Medulla oblongata (tissue), 1 donor: ENCODE data around the gene MAGOH.
"Not testable (repeated sequence)": the region's sequence is repeated elsewhere in the genome, so short reads cannot be mapped to it uniquely, and the experiment has no call there.

Experiments
- DNase-seq: peaks from one replicate; pipeline ENCODE4 v3.0.0-alpha.2; 2015; ENCODE audit errors: extremely low spot score

The MAGOH gene

GRCh38 chr1:53220171-53220961 lies 18.0 kb downstream of the MAGOH start, which contains the start of gene CZIB:
CZIB (minus strand) TSS chr1:53220634; CDS start chr1:53220575, 59 bp downstream.
- peak; percentile 89 for DNase-seq

- no peak for DNase-seq
Observed at GRCh38 chr1:53219711-53220110, 18.6 kb downstream of the MAGOH start.

DNA sequence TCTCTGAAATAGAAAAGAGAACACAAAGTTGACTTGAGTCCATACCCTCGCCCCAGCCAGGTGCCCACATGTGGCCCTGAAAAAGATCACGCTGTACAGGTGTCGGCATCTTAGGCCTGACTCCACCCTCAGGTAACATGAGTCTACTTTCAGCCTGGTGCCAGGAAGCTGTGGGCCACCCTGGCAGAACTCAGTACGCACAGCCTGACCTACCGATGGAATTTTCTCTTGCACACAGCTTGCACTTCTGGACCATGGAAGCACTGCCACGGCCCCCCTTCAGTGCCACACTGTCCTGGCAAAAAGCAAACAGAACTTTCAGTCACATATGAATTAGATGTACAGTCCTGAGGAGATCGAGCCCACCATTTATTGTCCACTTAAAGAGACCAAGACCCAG lies 20.1 kb downstream of the MAGOH start:
- no peak for DNase-seq

GRCh38 chr1:53214376-53214940 lies 23.9 kb downstream of the MAGOH start:
- peak; percentile 34 for DNase-seq

- no peak for DNase-seq
Observed at GRCh38 chr1:53210954-53211353, 27.4 kb downstream of the MAGOH start.

GRCh38 chr1:53210352-53210751 lies 28.0 kb downstream of the MAGOH start:
- no peak for DNase-seq

DNA sequence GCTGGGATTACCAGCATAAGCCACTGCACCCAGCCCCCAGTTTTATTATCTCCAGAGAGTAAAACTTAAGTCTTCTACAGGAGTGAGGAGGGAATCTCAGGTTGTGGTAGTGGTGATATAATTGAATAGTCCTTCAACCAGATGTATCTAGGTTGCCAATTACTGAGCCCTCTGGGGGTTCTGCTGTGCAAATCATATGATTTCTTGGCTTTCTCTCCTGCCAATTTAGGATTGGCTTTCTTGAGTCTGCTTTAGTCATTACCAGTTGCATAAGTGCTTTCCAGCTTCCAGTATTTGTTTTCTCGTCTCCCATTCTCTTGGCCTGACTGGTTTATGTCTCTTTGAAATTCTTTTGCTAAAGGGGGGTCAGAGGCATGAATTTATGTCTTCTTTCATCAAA lies 30.6 kb downstream of the MAGOH start:
- DNase-seq: no peak

GRCh38 chr1:53206735-53207379 lies 31.5 kb downstream of the MAGOH start:
- DNase-seq: no peak

DNA sequence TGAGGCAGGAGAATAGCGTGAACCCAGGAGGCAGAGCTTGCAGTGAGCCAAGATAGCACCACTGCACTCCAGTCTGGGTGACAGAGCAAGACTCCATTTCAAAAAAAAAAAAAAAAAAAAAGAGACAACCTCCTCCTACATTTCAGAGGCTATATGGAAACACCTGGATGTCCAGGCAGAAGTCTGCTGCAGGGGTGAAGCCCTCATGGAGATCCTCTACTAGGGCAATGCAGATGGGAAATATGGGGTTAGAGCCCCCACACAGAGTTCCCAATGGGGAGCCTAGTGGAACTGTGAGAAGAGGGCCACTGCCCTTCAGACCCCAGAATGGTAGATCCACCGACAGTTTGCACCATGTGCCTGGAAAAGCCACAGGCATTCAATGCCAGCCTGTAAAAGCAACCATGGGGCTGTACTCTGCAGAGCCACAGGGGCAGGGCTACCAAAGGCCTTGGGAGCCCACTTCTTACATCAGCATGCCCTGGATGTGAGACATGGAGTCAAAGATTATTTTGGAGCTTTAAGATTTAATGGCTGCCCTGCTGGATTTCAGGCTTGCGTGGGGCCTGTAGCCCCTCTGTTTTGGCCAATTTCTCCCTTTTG lies 32.1 kb downstream of the MAGOH start:
- DNase-seq: not testable (repeated sequence)

DNA sequence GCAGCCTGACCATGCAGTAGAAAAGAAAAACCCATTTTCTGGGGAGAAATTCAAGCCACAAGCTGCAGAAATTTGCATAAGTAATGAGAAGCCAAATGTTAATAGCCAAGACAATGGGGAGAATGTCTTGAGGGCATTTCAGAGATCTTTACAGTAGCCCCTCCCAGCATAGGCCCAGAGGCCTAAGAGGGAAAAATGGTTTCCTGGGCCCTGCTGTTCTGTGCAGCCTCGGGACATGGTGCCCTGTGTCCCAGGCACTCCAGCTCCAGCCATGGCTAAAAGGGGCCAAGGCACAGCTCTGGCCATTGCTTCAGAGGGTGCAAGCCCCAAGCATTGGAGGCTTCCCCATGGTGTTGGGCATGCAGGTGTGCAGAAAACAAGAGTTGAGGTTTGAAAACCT lies 32.8 kb downstream of the MAGOH start:
- not testable (repeated sequence) for DNase-seq

- no peak for DNase-seq
Observed at GRCh38 chr1:53203466-53203865, 34.9 kb downstream of the MAGOH start.

DNA sequence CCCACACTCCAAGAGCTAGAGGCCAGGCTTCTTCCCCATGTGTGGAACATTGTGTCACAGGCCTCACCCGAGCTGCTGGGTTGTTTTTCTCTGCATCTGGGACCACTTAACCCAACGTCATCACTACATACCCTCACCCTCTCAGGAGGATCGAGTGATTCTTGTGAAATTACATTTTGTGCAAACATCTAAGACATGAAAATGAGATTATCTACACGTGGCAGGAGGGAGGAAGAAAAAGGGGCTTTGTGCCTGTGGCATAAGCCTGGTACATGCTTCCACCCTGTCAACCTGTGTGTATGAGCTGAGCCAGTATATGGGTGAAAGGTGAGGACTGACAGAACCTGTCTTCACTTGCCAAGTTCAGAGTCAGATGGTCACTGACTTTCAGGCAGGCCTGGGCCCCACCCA lies 40.1 kb downstream of the MAGOH start:
- no peak for DNase-seq

DNA sequence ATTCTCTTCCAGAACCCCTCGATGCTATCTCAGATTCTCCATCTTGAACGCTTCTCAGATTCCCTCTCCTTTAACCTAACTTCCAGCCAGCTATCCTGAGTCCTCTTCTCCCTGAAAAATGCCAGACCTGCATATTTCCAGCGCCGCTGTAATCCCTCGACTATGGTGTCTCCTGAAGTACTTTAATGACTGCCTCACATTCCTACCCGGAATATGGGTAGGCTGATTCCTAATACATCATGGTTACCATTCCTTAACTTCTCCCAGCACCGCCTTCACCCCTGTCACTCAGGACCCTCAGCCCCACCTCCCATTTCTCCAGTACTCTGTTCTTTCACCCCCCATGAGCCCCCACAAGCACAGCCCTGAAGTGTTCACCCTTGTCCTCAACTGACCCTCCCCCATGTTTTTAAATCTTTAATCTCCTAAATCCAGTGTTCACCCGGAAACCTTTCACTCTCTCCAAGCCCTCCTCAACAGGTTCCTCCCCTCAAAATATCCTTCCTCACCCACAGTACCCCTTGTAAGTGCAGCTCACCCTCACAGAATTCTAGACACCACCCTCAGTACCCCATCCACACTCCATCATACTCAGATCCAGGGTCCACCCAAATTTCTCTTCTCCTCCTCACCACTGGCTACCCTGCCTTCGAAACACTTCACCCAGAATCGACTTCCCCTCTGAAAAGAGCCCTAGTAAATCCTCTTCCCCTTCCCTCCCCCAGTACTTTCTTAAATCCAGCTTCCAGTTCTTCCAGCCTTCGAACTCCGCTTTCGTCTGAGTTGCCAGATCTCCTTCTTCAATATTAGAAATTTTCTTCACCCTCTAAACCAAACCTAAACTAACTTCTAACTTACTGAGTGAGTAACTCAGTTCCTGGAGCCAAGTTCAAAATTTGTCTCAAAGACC lies 40.8 kb downstream of the MAGOH start:
- peak; percentile 27 for DNase-seq

DNA sequence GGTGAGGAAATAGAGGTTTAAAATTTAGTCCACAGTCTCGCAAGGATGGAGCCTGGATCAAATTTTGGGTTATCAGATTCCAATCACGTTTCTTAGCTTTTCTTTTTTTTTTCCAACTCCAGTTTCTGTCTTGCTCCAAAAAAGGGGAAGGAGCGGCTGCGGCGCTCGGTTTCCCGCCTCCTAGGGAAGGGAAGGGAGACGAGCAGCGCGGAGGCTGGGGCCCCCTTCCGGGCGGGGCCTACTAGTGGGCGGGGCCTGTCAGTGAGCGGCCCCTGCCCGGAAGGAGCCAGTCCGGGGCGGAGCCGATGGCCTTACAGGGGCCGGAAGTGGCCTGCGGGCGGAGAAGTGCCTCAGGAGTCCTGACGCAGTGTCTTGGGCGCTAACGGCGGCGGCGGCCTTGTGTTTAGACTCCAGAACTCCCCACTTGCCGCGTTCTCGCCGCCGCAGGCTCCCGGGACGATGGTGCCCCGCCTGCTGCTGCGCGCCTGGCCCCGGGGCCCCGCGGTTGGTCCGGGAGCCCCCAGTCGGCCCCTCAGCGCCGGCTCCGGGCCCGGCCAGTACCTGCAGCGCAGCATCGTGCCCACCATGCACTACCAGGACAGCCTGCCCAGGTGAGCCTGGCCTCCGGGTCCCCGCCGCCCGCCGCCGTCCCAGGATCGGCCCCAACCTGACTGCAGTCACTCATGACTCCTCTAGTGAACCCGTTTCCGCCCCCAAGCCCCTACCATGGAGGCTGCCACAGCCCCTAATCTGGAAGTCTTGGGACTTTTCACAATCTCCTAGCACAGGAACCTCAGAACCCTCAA lies 41.6 kb downstream of the MAGOH start, which contains the start of gene CPT2:
Gene CPT2 (plus strand): TSS at position 340 of the 806 bp plus-strand sequence. CDS start 120 bp downstream, at position 460.
- DNase-seq: peak; percentile 97

DNA sequence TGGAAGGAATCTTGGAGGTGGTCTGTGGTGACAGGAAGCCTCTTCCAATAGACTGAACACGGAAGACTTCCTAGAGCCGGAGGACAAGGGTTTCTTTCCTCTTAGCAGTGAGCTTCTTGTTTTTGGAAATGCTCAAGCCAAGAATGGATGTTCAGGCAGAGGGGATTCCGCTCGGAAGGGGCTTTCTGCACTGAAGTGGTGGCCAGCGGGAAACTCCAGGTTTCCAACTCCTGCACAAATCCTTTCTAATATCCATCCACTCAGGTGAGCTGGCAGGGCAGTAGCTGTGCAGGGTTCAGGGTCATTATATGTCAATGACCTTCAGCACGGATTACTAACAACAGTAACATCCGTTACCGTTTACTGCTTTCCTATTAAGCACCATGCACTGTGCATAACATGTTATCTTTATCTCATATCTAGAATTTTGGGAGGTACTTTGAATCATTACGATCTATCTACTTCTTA lies 42.3 kb downstream of the MAGOH start:
- DNase-seq: no peak

DNA sequence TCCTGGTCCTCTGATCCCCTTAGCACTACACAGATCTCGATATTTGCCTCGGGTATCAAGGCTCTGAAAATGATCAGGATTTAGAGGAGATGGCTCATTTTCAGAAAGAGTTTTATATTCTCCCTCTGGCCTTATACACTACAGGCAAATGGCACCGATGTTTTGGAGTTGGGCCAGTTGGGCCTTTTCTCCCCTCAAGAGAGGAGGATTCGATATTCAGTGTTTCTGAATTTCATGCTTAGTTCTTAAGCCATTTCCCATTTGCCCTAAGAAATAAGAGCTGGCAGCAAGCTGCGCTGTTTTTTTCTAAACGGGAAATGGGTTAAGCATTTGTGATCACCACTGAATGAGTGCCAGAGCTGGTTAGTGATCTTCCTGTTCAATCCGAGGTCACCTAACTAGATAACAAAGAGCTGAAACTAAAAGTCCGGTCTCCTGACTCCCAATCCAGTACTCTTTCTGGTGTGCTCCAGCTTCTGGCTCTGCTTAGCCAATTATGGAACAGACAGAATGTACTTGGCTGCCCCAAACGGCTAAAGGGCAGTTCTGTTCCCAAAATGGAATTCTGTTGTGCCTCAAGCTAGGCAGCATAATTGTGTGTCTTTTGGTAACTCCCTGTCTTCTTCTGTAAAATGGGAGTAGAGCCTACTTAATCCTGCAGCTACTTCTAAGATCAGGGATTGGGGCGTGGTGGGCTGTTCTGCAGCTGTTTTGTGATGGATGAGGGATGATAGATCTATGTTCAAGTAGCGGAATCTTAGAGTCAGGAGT lies 42.9 kb downstream of the MAGOH start:
- no peak for DNase-seq

DNA sequence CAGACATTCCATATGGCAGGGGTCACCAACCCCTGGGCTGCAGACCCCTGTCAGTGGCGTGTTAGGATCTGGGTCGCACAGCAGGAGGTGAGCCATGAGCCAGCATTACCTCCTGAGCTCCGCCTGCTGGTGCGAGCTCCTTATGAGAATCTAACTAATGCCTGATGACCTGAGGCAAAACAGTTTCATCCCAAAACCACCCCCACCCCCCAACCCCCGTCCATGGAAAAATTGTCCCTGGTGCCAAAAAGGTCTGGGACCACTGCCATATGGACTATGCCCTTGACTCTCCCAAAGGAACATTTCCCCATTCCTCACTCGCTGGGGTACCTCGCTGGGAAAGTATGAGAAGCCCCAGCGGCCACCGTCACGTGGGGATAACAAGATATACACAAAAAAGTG lies 48.1 kb downstream of the MAGOH start:
- DNase-seq: no peak

- DNase-seq: no peak
Observed at GRCh38 chr1:53189061-53189460, 49.3 kb downstream of the MAGOH start.

DNA sequence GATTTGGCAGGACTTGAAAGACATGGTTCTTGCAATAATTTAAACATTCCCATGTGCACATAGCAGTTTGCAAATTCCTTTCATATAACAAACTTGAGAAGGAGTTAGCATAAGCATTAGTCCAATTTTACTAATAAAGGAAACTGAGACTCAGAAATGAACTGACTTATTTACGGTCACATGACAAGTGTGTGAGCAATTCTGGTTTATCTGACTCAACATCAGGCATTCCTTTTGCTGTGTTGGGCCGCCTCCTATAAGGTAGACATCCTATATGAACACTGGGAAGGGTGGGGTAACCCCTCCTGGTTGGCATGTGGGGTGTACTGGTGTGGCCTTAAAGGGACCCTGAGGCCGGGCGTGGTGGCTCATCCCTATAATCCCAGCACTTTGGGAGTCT lies 50.2 kb downstream of the MAGOH start:
- no peak for DNase-seq

DNA sequence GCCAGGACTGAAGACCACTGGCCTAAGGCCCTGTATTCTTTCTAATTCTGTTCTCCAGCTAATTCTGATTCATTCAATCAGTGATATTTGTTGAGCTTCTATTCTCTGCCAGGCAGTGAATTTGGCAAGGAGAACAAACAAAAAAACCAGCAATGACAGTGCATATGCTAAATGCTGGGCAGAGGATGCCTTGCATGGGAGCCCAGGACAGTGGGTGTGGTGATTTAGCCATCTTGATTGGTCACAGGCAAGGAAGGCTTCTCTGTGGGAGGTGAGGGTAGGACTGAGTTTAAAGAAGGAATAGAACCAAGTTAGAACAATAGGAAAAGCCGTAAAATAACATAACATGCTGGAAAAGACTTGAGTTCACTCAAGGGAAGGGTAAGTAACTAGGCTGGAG lies 50.9 kb downstream of the MAGOH start:
- no peak for DNase-seq
